ENCODE data around the gene BCAS1.
"Not testable (repeated sequence)": the region's sequence is repeated elsewhere in the genome, so short reads cannot be mapped to it uniquely, and the experiment has no call there.

The BCAS1 gene

GRCh38 chr20:54011346-54011745 is 59.0 kb downstream of the BCAS1 start:
- H4K8ac ChIP-seq (ENCODE audit: low read depth, low read length), result no peak overlapping the region
- no peaks in the 10 kb centered on the region for H3K79me2 ChIP-seq (ENCODE audit: control insufficient read depth, insufficient read depth, low read length)
- H3K9ac ChIP-seq (ENCODE audit: low read length), result no peak overlapping the region
- no peak overlapping the region for H2BK120ac ChIP-seq (ENCODE audit: low read depth, low read length)
- no peak overlapping the region for H2AK5ac ChIP-seq (ENCODE audit: low read length)
- WGBS (ENCODE audit: extremely low coverage, insufficient coverage, low lambda C conversion rate), result no CpG with 5 or more reads among the region's 4 CpGs
- no peak overlapping the region for H3K4me3 ChIP-seq (ENCODE audit: low read length)
- no peak overlapping the region for H3K4ac ChIP-seq (ENCODE audit: low read depth, low read length)
- H3K4me2 ChIP-seq (ENCODE audit: low read length), result no peak overlapping the region
- no peaks in the 10 kb centered on the region for H3K79me1 ChIP-seq (ENCODE audit: low read length)
- H3K56ac ChIP-seq (ENCODE audit: low read length), result no peak overlapping the region
- H3K27ac ChIP-seq (ENCODE audit: low read depth, low read length), result no peak overlapping the region
- no peak for DNase-seq
- H3K18ac ChIP-seq (ENCODE audit: low read length), result no peak overlapping the region
- H3K36me3 ChIP-seq (ENCODE audit: control insufficient read depth, insufficient read depth, low read length), result no peaks in the 10 kb centered on the region
- H3K23ac ChIP-seq (ENCODE audit: low read length), result no peak overlapping the region
- H3K27me3 ChIP-seq (ENCODE audit: insufficient read depth, low read length, poor library complexity), result no peaks in the 10 kb centered on the region
- H2BK15ac ChIP-seq (replicated peaks; ENCODE audit: low read depth), result no peak overlapping the region
- H4K5ac ChIP-seq (ENCODE audit: low read length), result no peak overlapping the region
- H2BK5ac ChIP-seq (ENCODE audit: low read length), result no peak overlapping the region
- H3K4me1 ChIP-seq (ENCODE audit: control insufficient read depth, low read depth, low read length), result no peaks in the 10 kb centered on the region

GRCh38 chr20:54006216-54006615 is 64.2 kb downstream of the BCAS1 start:
- not testable (repeated sequence) for H3K23ac ChIP-seq (ENCODE audit: low read length); H3K4me2 ChIP-seq (ENCODE audit: low read length); H4K5ac ChIP-seq (ENCODE audit: low read length); H3K79me2 ChIP-seq (ENCODE audit: control insufficient read depth, insufficient read depth, low read length); H3K27ac ChIP-seq (ENCODE audit: low read depth, low read length); H3K27me3 ChIP-seq (ENCODE audit: insufficient read depth, low read length, poor library complexity); H3K56ac ChIP-seq (ENCODE audit: low read length); H3K36me3 ChIP-seq (ENCODE audit: control insufficient read depth, insufficient read depth, low read length); H3K18ac ChIP-seq (ENCODE audit: low read length); H2BK15ac ChIP-seq (replicated peaks; ENCODE audit: low read depth); H3K4me1 ChIP-seq (ENCODE audit: control insufficient read depth, low read depth, low read length); H4K8ac ChIP-seq (ENCODE audit: low read depth, low read length); H2BK120ac ChIP-seq (ENCODE audit: low read depth, low read length); H2AK5ac ChIP-seq (ENCODE audit: low read length); H2BK5ac ChIP-seq (ENCODE audit: low read length); H3K9ac ChIP-seq (ENCODE audit: low read length); H3K79me1 ChIP-seq (ENCODE audit: low read length); H3K4me3 ChIP-seq (ENCODE audit: low read length); H3K4ac ChIP-seq (ENCODE audit: low read depth, low read length); DNase-seq
- WGBS (ENCODE audit: extremely low coverage, insufficient coverage, low lambda C conversion rate), result no CpG with 5 or more reads among the region's 7 CpGs

- Histone ChIP-seq H2AK5ac (ENCODE audit: low read length) (no peak overlapping the region), H2BK15ac (replicated peaks; ENCODE audit: low read depth) (no peak overlapping the region)
- WGBS (ENCODE audit: extremely low coverage, insufficient coverage, low lambda C conversion rate), result no CpG with 5 or more reads among the region's 4 CpGs
Observed at GRCh38 chr20:54005524-54005923, 64.9 kb downstream of the BCAS1 start.

GRCh38 chr20:54004445-54004844 is 65.9 kb downstream of the BCAS1 start:
- no peak overlapping the region for H3K4me2 ChIP-seq (ENCODE audit: low read length)

More at GRCh38 chr20:54005524-54005923, 64.9 kb downstream of the BCAS1 start:
- Histone ChIP-seq H4K8ac (ENCODE audit: low read depth, low read length) (no peak overlapping the region), H3K4ac (ENCODE audit: low read depth, low read length) (no peak overlapping the region), H2BK120ac (ENCODE audit: low read depth, low read length) (no peak overlapping the region), H3K56ac (ENCODE audit: low read length) (no peak overlapping the region), H3K9ac (ENCODE audit: low read length) (no peak overlapping the region), H2BK5ac (ENCODE audit: low read length) (no peak overlapping the region), H3K27ac (ENCODE audit: low read depth, low read length) (no peak overlapping the region), H4K5ac (ENCODE audit: low read length) (no peak overlapping the region), H3K4me2 (ENCODE audit: low read length) (no peak overlapping the region), H3K23ac (ENCODE audit: low read length) (no peak overlapping the region), H3K27me3 (ENCODE audit: insufficient read depth, low read length, poor library complexity) (no peaks in the 10 kb centered on the region), H3K79me1 (ENCODE audit: low read length) (no peaks in the 10 kb centered on the region), H3K4me1 (ENCODE audit: control insufficient read depth, low read depth, low read length) (no peaks in the 10 kb centered on the region), H3K4me3 (ENCODE audit: low read length) (no peak overlapping the region), H3K79me2 (ENCODE audit: control insufficient read depth, insufficient read depth, low read length) (no peaks in the 10 kb centered on the region), H3K36me3 (ENCODE audit: control insufficient read depth, insufficient read depth, low read length) (no peaks in the 10 kb centered on the region), H3K18ac (ENCODE audit: low read length) (no peak overlapping the region)
- DNase-seq, result no peak

GRCh38 chr20:54002741-54003140 is 67.7 kb downstream of the BCAS1 start:
- Histone ChIP-seq H3K18ac (ENCODE audit: low read length) (no peak overlapping the region), H3K4me3 (ENCODE audit: low read length) (no peak overlapping the region), H3K4me1 (ENCODE audit: control insufficient read depth, low read depth, low read length) (no peaks in the 10 kb centered on the region), H3K36me3 (ENCODE audit: control insufficient read depth, insufficient read depth, low read length) (no peaks in the 10 kb centered on the region), H2BK5ac (ENCODE audit: low read length) (no peak overlapping the region), H3K4me2 (ENCODE audit: low read length) (no peak overlapping the region), H3K79me1 (ENCODE audit: low read length) (no peaks in the 10 kb centered on the region), H3K27me3 (ENCODE audit: insufficient read depth, low read length, poor library complexity) (no peaks in the 10 kb centered on the region), H4K5ac (ENCODE audit: low read length) (no peak overlapping the region), H2BK120ac (ENCODE audit: low read depth, low read length) (no peak overlapping the region), H3K56ac (ENCODE audit: low read length) (no peak overlapping the region), H4K8ac (ENCODE audit: low read depth, low read length) (no peak overlapping the region), H3K4ac (ENCODE audit: low read depth, low read length) (no peak overlapping the region), H3K23ac (ENCODE audit: low read length) (no peak overlapping the region), H3K79me2 (ENCODE audit: control insufficient read depth, insufficient read depth, low read length) (no peaks in the 10 kb centered on the region), H2AK5ac (ENCODE audit: low read length) (no peak overlapping the region), H2BK15ac (replicated peaks; ENCODE audit: low read depth) (no peak overlapping the region), H3K9ac (ENCODE audit: low read length) (no peak overlapping the region), H3K27ac (ENCODE audit: low read depth, low read length) (no peak overlapping the region)
- DNase-seq, result no peak
- no CpG with 5 or more reads among the region's 3 CpGs for WGBS (ENCODE audit: extremely low coverage, insufficient coverage, low lambda C conversion rate)

More at GRCh38 chr20:54004445-54004844, 65.9 kb downstream of the BCAS1 start:
- Histone ChIP-seq H3K79me2 (ENCODE audit: control insufficient read depth, insufficient read depth, low read length) (no peaks in the 10 kb centered on the region), H3K18ac (ENCODE audit: low read length) (no peak overlapping the region), H3K4ac (ENCODE audit: low read depth, low read length) (no peak overlapping the region), H3K27ac (ENCODE audit: low read depth, low read length) (no peak overlapping the region), H3K4me1 (ENCODE audit: control insufficient read depth, low read depth, low read length) (no peaks in the 10 kb centered on the region), H3K56ac (ENCODE audit: low read length) (no peak overlapping the region), H3K36me3 (ENCODE audit: control insufficient read depth, insufficient read depth, low read length) (no peaks in the 10 kb centered on the region), H3K23ac (ENCODE audit: low read length) (no peak overlapping the region), H3K27me3 (ENCODE audit: insufficient read depth, low read length, poor library complexity) (no peaks in the 10 kb centered on the region), H3K79me1 (ENCODE audit: low read length) (no peaks in the 10 kb centered on the region), H4K8ac (ENCODE audit: low read depth, low read length) (no peak overlapping the region), H2BK5ac (ENCODE audit: low read length) (no peak overlapping the region), H2BK15ac (replicated peaks; ENCODE audit: low read depth) (no peak overlapping the region), H3K4me3 (ENCODE audit: low read length) (no peak overlapping the region), H3K9ac (ENCODE audit: low read length) (no peak overlapping the region), H2AK5ac (ENCODE audit: low read length) (no peak overlapping the region), H2BK120ac (ENCODE audit: low read depth, low read length) (no peak overlapping the region), H4K5ac (ENCODE audit: low read length) (no peak overlapping the region)
- DNase-seq, result no peak

- Histone ChIP-seq H3K4ac (ENCODE audit: low read depth, low read length) (no peak overlapping the region), H3K36me3 (ENCODE audit: control insufficient read depth, insufficient read depth, low read length) (no peaks in the 10 kb centered on the region), H2BK5ac (ENCODE audit: low read length) (no peak overlapping the region), H2AK5ac (ENCODE audit: low read length) (no peak overlapping the region), H4K5ac (ENCODE audit: low read length) (no peak overlapping the region), H2BK120ac (ENCODE audit: low read depth, low read length) (no peak overlapping the region), H3K9ac (ENCODE audit: low read length) (no peak overlapping the region), H4K8ac (ENCODE audit: low read depth, low read length) (no peak overlapping the region), H3K27ac (ENCODE audit: low read depth, low read length) (no peak overlapping the region), H2BK15ac (replicated peaks; ENCODE audit: low read depth) (no peak overlapping the region), H3K27me3 (ENCODE audit: insufficient read depth, low read length, poor library complexity) (no peaks in the 10 kb centered on the region), H3K56ac (ENCODE audit: low read length) (no peak overlapping the region), H3K4me1 (ENCODE audit: control insufficient read depth, low read depth, low read length) (no peaks in the 10 kb centered on the region), H3K79me1 (ENCODE audit: low read length) (no peaks in the 10 kb centered on the region), H3K79me2 (ENCODE audit: control insufficient read depth, insufficient read depth, low read length) (no peaks in the 10 kb centered on the region), H3K23ac (ENCODE audit: low read length) (no peak overlapping the region), H3K4me3 (ENCODE audit: low read length) (no peak overlapping the region), H3K18ac (ENCODE audit: low read length) (no peak overlapping the region), H3K4me2 (ENCODE audit: low read length) (no peak overlapping the region)
- no peak for DNase-seq
- WGBS (ENCODE audit: extremely low coverage, insufficient coverage, low lambda C conversion rate), result no CpG with 5 or more reads among the region's 2 CpGs
Observed at GRCh38 chr20:54002056-54002575, 68.3 kb downstream of the BCAS1 start.
